HG03159 (cell line): Measurements from ENCODE around the gene EEF1AKMT4.

Source experiments
- ATAC-seq: cut with Tn5 transposase; IDR thresholded peaks from one replicate; pipeline ENCODE4 v1.9.1; 2021; ENCODE audit warnings: mild to moderate bottlenecking, moderate library complexity; ENCODE audit not compliant: unreplicated experiment

Gene EEF1AKMT4

GRCh38 chr3:184249412-184250166, at the start of gene EEF1AKMT4:
EEF1AKMT4 (plus strand) TSS chr3:184249672; CDS start chr3:184249695, 23 bp downstream.
- ATAC-seq, result peak; percentile 90

- ATAC-seq, result no peak
These were observed 48.6 kb upstream of the EEF1AKMT4 start for GRCh38 chr3:184200825-184201224.

- ATAC-seq, result no peak
These were observed 45.9 kb upstream of the EEF1AKMT4 start for GRCh38 chr3:184203526-184203925.

- no peak for ATAC-seq
These were observed 40.1 kb upstream of the EEF1AKMT4 start for GRCh38 chr3:184209146-184209923.

- no peak for ATAC-seq
These were observed 38.2 kb upstream of the EEF1AKMT4 start for GRCh38 chr3:184211297-184211696.

- no peak for ATAC-seq
These were observed 37.8 kb upstream of the EEF1AKMT4 start for GRCh38 chr3:184211718-184212117.

GRCh38 chr3:184218814-184219213, 30.7 kb upstream of the EEF1AKMT4 start:
- no peak for ATAC-seq

GRCh38 chr3:184222521-184222920, 27.0 kb upstream of the EEF1AKMT4 start:
- ATAC-seq, result no peak

GRCh38 chr3:184223946-184224345, 25.5 kb upstream of the EEF1AKMT4 start:
- ATAC-seq, result no peak

- ATAC-seq, result no peak
These were observed 22.0 kb upstream of the EEF1AKMT4 start for GRCh38 chr3:184227481-184227935.

GRCh38 chr3:184228376-184229137, 20.9 kb upstream of the EEF1AKMT4 start:
- ATAC-seq, result no peak

- ATAC-seq, result peak; percentile 84
These were observed 19.9 kb upstream of the EEF1AKMT4 start, which contains the start of gene VWA5B2 for GRCh38 chr3:184229394-184230080. VWA5B2 (plus strand) TSS chr3:184229585; CDS start chr3:184230529, 944 bp downstream.

GRCh38 chr3:184230081-184230602, 19.3 kb upstream of the EEF1AKMT4 start:
- ATAC-seq, result no peak

- ATAC-seq, result no peak
These were observed 18.6 kb upstream of the EEF1AKMT4 start for GRCh38 chr3:184230603-184231528.

- ATAC-seq, result no peak
These were observed 17.8 kb upstream of the EEF1AKMT4 start for GRCh38 chr3:184231671-184232070.

- no peak for ATAC-seq
These were observed 16.2 kb upstream of the EEF1AKMT4 start for GRCh38 chr3:184233127-184233843.

GRCh38 chr3:184234224-184234623, 15.2 kb upstream of the EEF1AKMT4 start:
- no peak for ATAC-seq

GRCh38 chr3:184234671-184235380, 14.6 kb upstream of the EEF1AKMT4 start:
- no peak for ATAC-seq
